HG03378 (cell line): ENCODE measurements around the gene NME7.
A peak's percentile ranks its signal among the peaks of the same experiment; 100 is the strongest.
"Not testable (repeated sequence)": the region's sequence is repeated elsewhere in the genome, so short reads cannot be mapped to it uniquely, and the experiment has no call there.

Experiments used
- ATAC-seq: cut with Tn5 transposase; IDR thresholded peaks from one replicate; pipeline ENCODE4 v1.9.1; 2021; ENCODE audit warnings: mild to moderate bottlenecking, moderate library complexity; ENCODE audit not compliant: unreplicated experiment

Gene NME7

GRCh38 chr1:169132512-169133227, 234.9 kb downstream of the NME7 start:
- no peak for ATAC-seq

- ATAC-seq = no peak
Observed at GRCh38 chr1:169130683-169131082, 236.9 kb downstream of the NME7 start.

GRCh38 chr1:169129109-169129784, 238.3 kb downstream of the NME7 start:
- ATAC-seq = no peak

DNA sequence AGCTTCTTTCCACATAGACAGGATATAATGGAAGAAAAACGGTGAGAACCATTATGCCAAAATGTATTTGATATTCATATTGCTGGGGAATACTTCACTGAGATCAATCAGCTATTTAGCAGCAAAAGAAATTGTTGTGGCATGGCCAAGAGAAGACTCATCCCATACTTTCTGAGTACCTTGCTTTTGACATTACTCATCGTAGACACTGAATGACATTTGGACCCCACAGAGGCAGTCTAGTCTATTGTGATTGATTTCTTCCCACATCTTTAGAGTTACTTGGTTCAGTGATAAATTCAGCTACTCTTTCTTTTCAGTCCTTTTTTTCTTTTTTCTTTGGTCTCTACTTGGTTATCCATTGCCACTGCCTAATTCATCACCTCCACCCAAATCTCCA, 239.0 kb downstream of the NME7 start:
- ATAC-seq = no peak

GRCh38 chr1:169127305-169127704, 240.3 kb downstream of the NME7 start:
- ATAC-seq = no peak

GRCh38 chr1:169126335-169126734, 241.3 kb downstream of the NME7 start:
- ATAC-seq = no peak

DNA sequence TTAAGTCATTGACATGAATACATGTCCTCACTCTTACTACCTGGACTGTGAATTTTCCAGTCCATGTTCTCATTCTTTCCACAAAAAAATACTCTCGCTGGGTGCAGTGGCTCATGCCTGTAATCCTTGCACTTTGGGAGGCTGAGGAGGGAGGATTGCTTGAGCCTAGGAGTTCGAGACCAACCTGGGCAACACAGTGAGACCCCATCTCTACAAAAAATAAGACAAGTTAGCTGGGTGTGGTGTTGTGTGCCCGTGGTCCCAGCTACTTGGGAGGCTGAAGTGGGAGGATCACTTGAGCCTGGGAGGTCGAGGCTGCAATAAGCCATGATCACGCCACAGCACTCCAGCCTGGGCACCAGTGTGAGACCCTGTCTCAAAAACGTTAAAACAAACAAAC, 242.0 kb downstream of the NME7 start:
- not testable (repeated sequence) for ATAC-seq

- no peak for ATAC-seq
Observed at GRCh38 chr1:169124459-169124858, 243.1 kb downstream of the NME7 start.

- ATAC-seq = peak; percentile 78
Observed at GRCh38 chr1:169122976-169123375, 244.6 kb downstream of the NME7 start.

GRCh38 chr1:169121146-169121923, 246.3 kb downstream of the NME7 start:
- ATAC-seq = no peak

DNA sequence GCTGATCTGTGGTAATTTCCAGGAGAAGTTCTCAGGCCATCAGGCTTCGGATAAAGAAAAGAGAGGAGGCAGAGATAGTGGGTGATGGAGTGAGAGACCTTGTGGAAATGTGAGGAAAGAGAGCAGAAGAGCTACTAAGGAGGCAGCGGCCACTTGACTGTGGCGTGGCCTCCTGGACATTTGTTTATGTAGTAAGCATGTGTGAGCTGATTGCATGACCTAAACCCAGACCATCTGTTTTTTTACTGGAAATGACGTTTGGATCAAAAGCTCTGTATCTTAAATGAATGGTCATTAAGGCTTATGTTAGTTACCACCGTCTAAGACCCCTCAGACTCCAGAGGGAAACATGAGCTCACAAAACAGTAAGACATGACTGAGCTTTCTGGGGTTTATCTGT, 247.5 kb downstream of the NME7 start:
- ATAC-seq = no peak

- no peak for ATAC-seq
Observed at GRCh38 chr1:169119405-169119804, 248.2 kb downstream of the NME7 start.

DNA sequence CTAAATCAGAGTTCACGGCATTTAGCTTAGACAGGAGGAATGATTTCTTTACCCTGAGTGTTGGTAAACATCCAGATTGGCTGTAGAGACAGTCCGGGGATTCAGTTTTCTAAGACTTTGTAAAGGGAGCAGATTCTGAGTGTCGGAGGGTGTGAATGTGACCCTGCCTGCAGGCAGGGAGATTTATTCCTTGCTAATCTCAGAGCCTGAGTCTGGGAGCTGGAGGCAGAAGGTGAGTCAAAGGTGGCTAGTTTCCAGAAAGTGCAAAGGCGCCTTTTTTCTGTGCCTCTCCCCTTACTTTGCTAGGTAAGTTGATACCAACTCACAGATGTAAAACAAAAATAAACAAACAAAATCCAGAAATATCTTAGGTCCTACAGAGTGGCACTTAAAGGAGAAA, 249.4 kb downstream of the NME7 start:
- no peak for ATAC-seq

- no peak for ATAC-seq
Observed at GRCh38 chr1:169117599-169117998, 250.0 kb downstream of the NME7 start.

- ATAC-seq = no peak
Observed at GRCh38 chr1:169117014-169117413, 250.6 kb downstream of the NME7 start.

DNA sequence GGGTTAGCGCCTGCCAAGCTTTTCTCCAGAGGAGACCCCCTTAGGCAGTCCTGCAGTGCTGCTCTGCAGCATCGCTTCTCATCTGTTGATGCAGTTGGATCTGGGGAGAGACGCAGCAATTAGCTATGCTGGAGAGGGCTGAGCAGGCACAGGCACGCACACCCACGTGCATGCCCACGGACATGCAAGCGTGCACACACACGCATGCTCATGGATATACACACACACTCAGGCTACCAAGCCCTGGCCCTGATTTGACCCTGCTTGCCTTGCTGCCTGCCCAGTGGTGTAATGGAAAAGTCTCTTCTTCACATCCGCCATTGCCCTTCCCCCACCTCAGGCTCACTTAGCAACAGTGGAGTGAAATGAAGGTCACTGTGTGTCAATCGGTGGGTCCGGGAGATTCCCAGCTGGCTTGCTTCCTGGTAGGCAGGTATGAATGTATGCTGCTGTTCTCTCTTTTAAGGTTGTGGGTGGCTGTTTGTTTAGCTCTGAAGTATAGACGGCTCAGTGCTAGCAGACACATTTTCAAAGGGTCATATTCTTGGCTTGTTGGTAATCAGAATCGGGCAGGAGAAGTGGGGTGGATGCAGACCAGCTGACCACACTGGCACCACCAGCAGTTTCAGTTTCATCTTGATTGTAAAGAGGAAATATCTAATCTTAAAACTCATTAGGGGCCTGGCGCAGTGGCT, 251.6 kb downstream of the NME7 start:
- no peak for ATAC-seq

GRCh38 chr1:169113613-169114119, 253.9 kb downstream of the NME7 start:
- no peak for ATAC-seq

DNA sequence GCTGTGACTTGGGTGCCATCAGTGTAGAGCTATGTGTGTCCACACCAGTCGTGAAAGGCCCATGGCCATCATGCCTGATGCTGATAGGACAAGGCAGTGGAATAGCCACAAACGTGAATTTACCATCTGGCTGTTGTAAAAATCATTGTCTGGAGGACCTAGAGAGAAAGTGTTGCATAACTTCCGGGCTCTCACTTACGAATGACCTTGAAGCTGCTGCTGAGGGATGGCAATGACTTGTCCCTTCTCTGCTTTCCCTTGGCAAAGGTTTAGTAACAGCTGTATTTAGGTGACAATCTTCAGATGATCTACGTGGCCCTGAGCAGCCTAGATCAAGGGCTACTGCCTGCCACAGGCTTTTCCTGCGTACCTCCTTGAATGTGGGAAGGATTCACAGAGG, 255.4 kb downstream of the NME7 start:
- ATAC-seq = no peak

GRCh38 chr1:169111472-169111871, 256.1 kb downstream of the NME7 start:
- ATAC-seq = no peak

DNA sequence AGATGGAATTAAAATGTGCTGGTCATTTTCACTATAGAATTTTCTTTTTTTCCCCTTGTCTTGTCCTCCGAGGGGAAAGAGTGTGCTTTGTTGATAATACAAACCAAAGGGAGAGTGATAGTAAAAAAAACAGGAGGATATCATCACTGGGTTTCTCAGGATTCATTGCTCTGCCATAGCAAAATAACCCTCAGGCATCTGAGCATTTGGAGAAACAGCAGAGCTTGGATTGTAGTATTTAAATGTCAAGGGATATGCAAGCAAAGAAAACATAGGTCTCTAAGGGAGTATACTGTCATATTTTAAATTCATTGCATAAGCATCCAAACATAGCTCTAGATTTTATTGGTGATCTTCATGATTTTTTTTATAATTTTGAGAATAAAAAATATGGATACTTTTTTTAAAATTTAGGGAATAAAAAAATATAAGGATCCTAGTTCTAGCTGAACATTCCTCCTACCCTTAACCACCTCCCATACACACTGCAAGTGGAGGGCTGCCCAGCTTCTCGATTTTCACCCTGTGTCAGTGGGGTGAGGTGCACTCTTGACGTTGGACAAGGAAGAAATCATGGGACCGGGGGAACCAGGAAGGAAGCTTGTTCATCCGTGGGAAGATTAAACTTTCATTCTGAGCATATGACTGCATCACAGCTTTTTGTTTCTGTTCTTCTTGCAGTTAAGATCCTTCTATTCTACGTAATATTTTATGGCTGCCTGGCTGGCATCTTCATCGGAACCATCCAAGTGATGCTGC, 256.7 kb downstream of the NME7 start:
- no peak for ATAC-seq
